H1 (cell line): ENCODE results near the gene AMN1.

ENCODE experiments used
- CTCF ChIP-seq, 3 experiments: IDR thresholded peaks; 1 replicate in 2 of 3; 2 replicates in 1 of 3; pipeline versions ENCODE4 v1.5.1 to v1.6.1; 2011; ENCODE audit warnings: low read length in 3 of 3, mild to moderate bottlenecking in 3 of 3, inconsistent platforms in 2 of 3, low read depth in 1 of 3, moderate library complexity in 1 of 3; ENCODE audit not compliant: insufficient read depth in 1 of 3; ENCODE audit errors: control extremely low read depth in 1 of 3
- EP300 ChIP-seq, 2 experiments: IDR thresholded peaks; 1 replicate in 1 of 2; 2 replicates in 1 of 2; pipeline ENCODE4 v1.6.1; 2011 to 2012; ENCODE audit warnings: low read depth in 2 of 2, low read length in 2 of 2, mild to moderate bottlenecking in 2 of 2, borderline replicate concordance in 1 of 2, inconsistent platforms in 1 of 2, moderate library complexity in 1 of 2
- GABPA ChIP-seq: IDR thresholded peaks from 2 replicates; pipeline ENCODE4 v1.6.1; 2011; ENCODE audit warnings: mild to moderate bottlenecking, low read length, moderate library complexity, borderline replicate concordance; ENCODE audit not compliant: insufficient read depth
- JUN ChIP-seq: IDR thresholded peaks from 2 replicates; pipeline ENCODE4 v1.6.1; 2011; ENCODE audit warnings: low read depth, mild to moderate bottlenecking, improper control_type of control experiment, low read length
- KDM1A ChIP-seq: fragments of 200-600, 300-600 bp; sonication (generic); IDR thresholded peaks from 2 replicates; pipeline ENCODE4 v1.7.1; 2016; ENCODE audit warnings: mild to moderate bottlenecking, low read length, borderline replicate concordance
- MAFK ChIP-seq: IDR thresholded peaks from 2 replicates; pipeline ENCODE4 v1.6.1; 2012; ENCODE audit warnings: low read depth, mild to moderate bottlenecking, improper control_type of control experiment, low read length
- ZNF274 ChIP-seq: IDR thresholded peaks from 2 replicates; pipeline ENCODE4 v1.7.0; 2012; ENCODE audit warnings: low read length, borderline replicate concordance; ENCODE audit errors: extremely low read depth

- no peak for TF ChIP-seq EP300 (IDR thresholded peaks at IDR 0.05; ENCODE audit: borderline replicate concordance in 1 of 2, low read depth in 2 of 2, low read length in 2 of 2)
- no peak for TF ChIP-seq CTCF (IDR thresholded peaks at IDR 0.05; ENCODE audit: control extremely low read depth in 1 of 3, insufficient read depth in 1 of 3, low read depth in 1 of 3, low read length in 3 of 3)
- TF ChIP-seq ZNF274, result no peak
- no peak for TF ChIP-seq KDM1A
- TF ChIP-seq JUN, result no peak
- TF ChIP-seq MAFK, result no peak
- no peak for TF ChIP-seq GABPA
Measured at GRCh38 chr12:31685801-31686200, 43.0 kb downstream of the AMN1 start.
